NCI-H526 treated with DMSO at 0.1 percent for 48 hours (cell line): ENCODE data around the gene TMEM229A.
"Not testable (repeated sequence)": the region's sequence is repeated elsewhere in the genome, so short reads cannot be mapped to it uniquely, and the experiment has no call there.

Experiments
- DNase-seq: peaks from one replicate; lab custom pipeline; 2025; lab: John Stamatoyannopoulos, UW

The TMEM229A gene

GRCh38 chr7:124032369-124033094 is at the start of gene TMEM229A:
TMEM229A (minus strand) TSS chr7:124033067; CDS start chr7:124033003, 64 bp downstream.
- peak; percentile 56 for DNase-seq

GRCh38 chr7:124082234-124082633 is 49.4 kb upstream of the TMEM229A start:
- DNase-seq, result not testable (repeated sequence)

GRCh38 chr7:124077546-124077945 is 44.7 kb upstream of the TMEM229A start:
- no peak for DNase-seq

GRCh38 chr7:124076841-124077240 is 44.0 kb upstream of the TMEM229A start:
- no peak for DNase-seq

GRCh38 chr7:124074007-124074406 is 41.1 kb upstream of the TMEM229A start:
- no peak for DNase-seq

- DNase-seq, result no peak
Measured at GRCh38 chr7:124073310-124073645, 40.4 kb upstream of the TMEM229A start.

- no peak for DNase-seq
Measured at GRCh38 chr7:124072603-124073309, 39.9 kb upstream of the TMEM229A start.

- DNase-seq, result no peak
Measured at GRCh38 chr7:124071843-124072242, 39.0 kb upstream of the TMEM229A start.

- no peak for DNase-seq
Measured at GRCh38 chr7:124062171-124062570, 29.3 kb upstream of the TMEM229A start.

- no peak for DNase-seq
Measured at GRCh38 chr7:124060528-124060927, 27.7 kb upstream of the TMEM229A start.

GRCh38 chr7:124059375-124059774 is 26.5 kb upstream of the TMEM229A start:
- DNase-seq, result no peak

- DNase-seq, result no peak
Measured at GRCh38 chr7:124058515-124058914, 25.6 kb upstream of the TMEM229A start.

- DNase-seq, result no peak
Measured at GRCh38 chr7:124057872-124058271, 25.0 kb upstream of the TMEM229A start.

- DNase-seq, result no peak
Measured at GRCh38 chr7:124056234-124056633, 23.4 kb upstream of the TMEM229A start.

- DNase-seq, result no peak
Measured at GRCh38 chr7:124051681-124052377, 19.0 kb upstream of the TMEM229A start.

- DNase-seq, result no peak
Measured at GRCh38 chr7:124042826-124043225, 10.0 kb upstream of the TMEM229A start.

GRCh38 chr7:124041439-124041838 is 8.6 kb upstream of the TMEM229A start:
- peak; percentile 75 for DNase-seq

- DNase-seq, result not testable (repeated sequence)
Measured at GRCh38 chr7:124037902-124038301, 5.0 kb upstream of the TMEM229A start.

- DNase-seq, result no peak
Measured at GRCh38 chr7:124035706-124036105, 2.8 kb upstream of the TMEM229A start.

GRCh38 chr7:124034754-124035100 is 1.9 kb upstream of the TMEM229A start:
- no peak for DNase-seq

GRCh38 chr7:124033807-124034753 is 1.2 kb upstream of the TMEM229A start:
- DNase-seq, result peak; percentile 73
